Body of pancreas (tissue), 4 donors: ENCODE data around the gene CASKIN2.

Source experiments
- POLR2A ChIP-seq, 3 donors: fragments of 450-650 bp; IDR thresholded peaks; one replicate each; pipeline ENCODE4 v1.6.1; 2016; ENCODE audit warnings: antibody characterized with exemption in 3 of 3, mild to moderate bottlenecking in 2 of 3
- TF ChIP-seq, protein P1 (sequence below), 7 experiments: fragments of 450-650 bp in 4 of 7; fragments of 200-600 bp in 3 of 7; sonication (generic) in 3 of 7; IDR thresholded peaks; one replicate each; pipeline ENCODE4 v1.5.1; 2016 to 2019; ENCODE audit warnings: antibody characterized with exemption in 7 of 7

DNA sequence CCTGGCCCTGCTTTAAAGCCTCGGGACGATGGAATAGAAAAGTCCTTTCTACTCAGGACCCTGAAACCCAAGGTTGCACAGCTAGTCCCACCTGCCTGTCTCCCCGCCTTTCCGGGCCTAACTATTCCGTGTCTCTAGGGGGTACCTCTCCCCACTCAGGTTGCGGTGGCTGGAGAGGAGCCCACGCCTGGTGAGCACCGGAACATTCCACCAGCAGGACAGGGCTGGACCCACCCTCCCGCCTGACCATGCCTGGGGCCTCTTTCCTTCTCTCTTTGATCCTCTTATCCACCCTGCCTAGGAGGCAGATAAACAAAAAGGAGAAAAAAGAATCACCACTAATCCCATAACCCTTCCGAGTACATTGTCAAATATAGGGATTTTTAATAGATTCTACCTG is 21.0 kb upstream of the CASKIN2 start:
- TF ChIP-seq, protein P1, sequence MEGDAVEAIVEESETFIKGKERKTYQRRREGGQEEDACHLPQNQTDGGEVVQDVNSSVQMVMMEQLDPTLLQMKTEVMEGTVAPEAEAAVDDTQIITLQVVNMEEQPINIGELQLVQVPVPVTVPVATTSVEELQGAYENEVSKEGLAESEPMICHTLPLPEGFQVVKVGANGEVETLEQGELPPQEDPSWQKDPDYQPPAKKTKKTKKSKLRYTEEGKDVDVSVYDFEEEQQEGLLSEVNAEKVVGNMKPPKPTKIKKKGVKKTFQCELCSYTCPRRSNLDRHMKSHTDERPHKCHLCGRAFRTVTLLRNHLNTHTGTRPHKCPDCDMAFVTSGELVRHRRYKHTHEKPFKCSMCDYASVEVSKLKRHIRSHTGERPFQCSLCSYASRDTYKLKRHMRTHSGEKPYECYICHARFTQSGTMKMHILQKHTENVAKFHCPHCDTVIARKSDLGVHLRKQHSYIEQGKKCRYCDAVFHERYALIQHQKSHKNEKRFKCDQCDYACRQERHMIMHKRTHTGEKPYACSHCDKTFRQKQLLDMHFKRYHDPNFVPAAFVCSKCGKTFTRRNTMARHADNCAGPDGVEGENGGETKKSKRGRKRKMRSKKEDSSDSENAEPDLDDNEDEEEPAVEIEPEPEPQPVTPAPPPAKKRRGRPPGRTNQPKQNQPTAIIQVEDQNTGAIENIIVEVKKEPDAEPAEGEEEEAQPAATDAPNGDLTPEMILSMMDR (IDR thresholded peaks at IDR 0.05) = no peak
- no peak for TF ChIP-seq POLR2A (IDR thresholded peaks at IDR 0.05)
